GM12875 (cell line): Measurements from ENCODE around the gene PLCB1.

ENCODE experiments used
- H3K4me3 ChIP-seq: one replicate; pipeline ENCODE4 v1.5.1; 2011; ENCODE audit warnings: low read depth, low read length, control low read depth
- CTCF ChIP-seq: IDR thresholded peaks from 2 replicates; pipeline ENCODE4 v1.5.1; 2011; ENCODE audit warnings: low read depth, mild to moderate bottlenecking, control low read depth, inconsistent platforms, low read length, moderate library complexity, borderline replicate concordance; ENCODE audit not compliant: insufficient read depth

The PLCB1 gene

GRCh38 chr20:8357703-8358102 is 225.6 kb downstream of the PLCB1 start:
- no peak overlapping the region for H3K4me3 ChIP-seq
- no peak for TF ChIP-seq CTCF

GRCh38 chr20:8360035-8360434 is 228.0 kb downstream of the PLCB1 start:
- H3K4me3 ChIP-seq = no peak overlapping the region
- TF ChIP-seq CTCF = no peak

GRCh38 chr20:8361006-8361652 is 229.1 kb downstream of the PLCB1 start:
- H3K4me3 ChIP-seq = no peak overlapping the region
- no peak for TF ChIP-seq CTCF

GRCh38 chr20:8361779-8362178 is 229.7 kb downstream of the PLCB1 start:
- H3K4me3 ChIP-seq = no peak overlapping the region
- no peak for TF ChIP-seq CTCF

GRCh38 chr20:8362457-8362856 is 230.4 kb downstream of the PLCB1 start:
- TF ChIP-seq CTCF = no peak

GRCh38 chr20:8363970-8364733 is 232.1 kb downstream of the PLCB1 start:
- no peak overlapping the region for H3K4me3 ChIP-seq
- no peak for TF ChIP-seq CTCF

More at GRCh38 chr20:8362457-8362856, 230.4 kb downstream of the PLCB1 start:
- H3K4me3 ChIP-seq = no peak overlapping the region

- H3K4me3 ChIP-seq = no peak overlapping the region
- no peak for TF ChIP-seq CTCF
Measured at GRCh38 chr20:8364734-8365078, 232.6 kb downstream of the PLCB1 start.
